ENCODE results near the gene GNAI1.

The GNAI1 gene

GRCh38 chr7:80249184-80249583 lies 114.6 kb downstream of the GNAI1 start:
- DNase-seq (ENCODE audit: low spot score) (no peak), FAIRE-seq (no peak)

GRCh38 chr7:80249619-80250295 lies 115.1 kb downstream of the GNAI1 start:
- DNase-seq (ENCODE audit: low spot score) (no peak), FAIRE-seq (no peak)

GRCh38 chr7:80253237-80253636 lies 118.6 kb downstream of the GNAI1 start:
- FAIRE-seq (no peak), DNase-seq (ENCODE audit: low spot score) (no peak)

GRCh38 chr7:80253653-80254052 lies 119.0 kb downstream of the GNAI1 start:
- DNase-seq (ENCODE audit: low spot score): no peak
- FAIRE-seq: no peak

GRCh38 chr7:80255656-80256055 lies 121.0 kb downstream of the GNAI1 start:
- DNase-seq (ENCODE audit: low spot score) (no peak), FAIRE-seq (no peak)

GRCh38 chr7:80257756-80258155 lies 123.1 kb downstream of the GNAI1 start:
- FAIRE-seq (no peak), DNase-seq (ENCODE audit: low spot score) (no peak)

GRCh38 chr7:80260606-80261005 lies 126.0 kb downstream of the GNAI1 start:
- DNase-seq (ENCODE audit: low spot score) (no peak), FAIRE-seq (no peak)

- DNase-seq (ENCODE audit: low spot score) (no peak), FAIRE-seq (no peak)
Measured at GRCh38 chr7:80263333-80263732, 128.7 kb downstream of the GNAI1 start.

- DNase-seq (ENCODE audit: low spot score): no peak
- no peak for FAIRE-seq
Measured at GRCh38 chr7:80263821-80264220, 129.2 kb downstream of the GNAI1 start.

GRCh38 chr7:80264769-80265495 lies 130.3 kb downstream of the GNAI1 start:
- no peak for DNase-seq (ENCODE audit: low spot score)
- no peak for FAIRE-seq

- no peak for DNase-seq (ENCODE audit: low spot score)
Measured at GRCh38 chr7:80272560-80273239, 138.1 kb downstream of the GNAI1 start.

GRCh38 chr7:80273327-80273726 lies 138.7 kb downstream of the GNAI1 start:
- DNase-seq (ENCODE audit: low spot score): no peak
- no peak for FAIRE-seq

More at GRCh38 chr7:80272560-80273239, 138.1 kb downstream of the GNAI1 start:
- FAIRE-seq: no peak

- no peak for DNase-seq (ENCODE audit: low spot score)
- no peak for FAIRE-seq
Measured at GRCh38 chr7:80275192-80275605, 140.6 kb downstream of the GNAI1 start.
